H7 (cell line): ENCODE data around the gene SPATC1L. TPM values are rescaled to one million over a fixed set of nuclear protein-coding genes. Genes with fewer than 3 reads are reported as not detected.
"Not testable (repeated sequence)": the region's sequence is repeated elsewhere in the genome, so short reads cannot be mapped to it uniquely, and the experiment has no call there.

Source experiments
- DNase-seq: peaks from one replicate; pipeline ENCODE4 v3.0.0; 2012
- H3K27me3 ChIP-seq: 2 replicates; pipeline ENCODE4 v1.6.0; 2011; ENCODE audit warnings: mild to moderate bottlenecking, low read length; ENCODE audit not compliant: control insufficient read depth, insufficient read depth
- H3K36me3 ChIP-seq: replicated peaks from 2 replicates; pipeline ENCODE4 v1.5.1; 2011; ENCODE audit warnings: low read length; ENCODE audit not compliant: control insufficient read depth, insufficient read depth
- H3K4me3 ChIP-seq: 2 replicates; pipeline ENCODE4 v1.5.1; 2011; ENCODE audit warnings: low read depth, mild to moderate bottlenecking, control low read depth, low read length, moderate library complexity; ENCODE audit not compliant: insufficient read depth
- total RNA-seq: library from RNA; depleted of rRNA; stranded (reverse); fragments of >200 nt; shearing (Covaris generic); gene quantifications from 2 replicates; pipeline ENCODE4 v1.2.3, GENCODE V29; 2014; rRNA removed

Gene SPATC1L
- 35.5 and 41.5 TPM in 2 replicates for total RNA-seq

DNA sequence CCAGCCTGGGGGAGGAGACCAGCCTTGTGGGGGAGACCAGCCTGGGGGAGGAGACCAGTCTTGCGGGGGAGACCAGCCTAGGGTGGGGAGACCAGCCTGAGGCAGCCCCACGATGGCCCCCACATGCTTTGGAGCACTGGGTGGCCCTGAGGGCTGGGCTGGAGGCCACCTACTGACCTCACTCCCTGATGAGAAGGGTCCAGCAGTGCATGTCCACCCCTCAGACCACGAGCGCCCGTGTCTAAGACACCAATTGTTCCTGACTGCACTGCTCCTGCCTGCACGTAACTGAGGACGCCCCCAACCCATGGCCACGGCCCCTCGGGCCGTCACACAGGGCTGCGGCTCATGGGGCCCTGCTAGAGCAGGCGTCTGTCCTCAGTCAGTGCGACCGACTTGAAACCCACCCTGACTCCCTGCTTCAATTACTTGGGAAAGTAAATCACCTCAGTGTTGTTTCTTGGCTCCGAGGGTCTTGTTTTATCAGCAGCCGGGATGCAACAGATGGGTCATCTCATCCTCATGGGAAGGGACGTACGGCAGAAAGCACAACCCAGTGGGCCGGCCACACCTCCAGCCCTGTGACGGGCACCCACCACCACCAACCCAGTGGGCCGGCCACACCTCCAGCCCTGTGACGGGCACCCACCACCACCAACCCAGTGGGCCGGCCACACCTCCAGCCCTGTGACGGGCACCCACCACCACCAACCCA, at the start of gene SPATC1L:
TSS of gene SPATC1L (minus strand) at position 550 of the 715 bp plus-strand sequence. CDS start 1,643 bp downstream, outside the sequence.
- Histone ChIP-seq H3K36me3 (no peaks in the 10 kb centered on the region; the same call in 1 of the 2 replicates), H3K27me3 (no peaks in the 10 kb centered on the region), H3K4me3 (peak within 1 kb of the TSS; percentile 75)
- peak; percentile 94 for DNase-seq

DNA sequence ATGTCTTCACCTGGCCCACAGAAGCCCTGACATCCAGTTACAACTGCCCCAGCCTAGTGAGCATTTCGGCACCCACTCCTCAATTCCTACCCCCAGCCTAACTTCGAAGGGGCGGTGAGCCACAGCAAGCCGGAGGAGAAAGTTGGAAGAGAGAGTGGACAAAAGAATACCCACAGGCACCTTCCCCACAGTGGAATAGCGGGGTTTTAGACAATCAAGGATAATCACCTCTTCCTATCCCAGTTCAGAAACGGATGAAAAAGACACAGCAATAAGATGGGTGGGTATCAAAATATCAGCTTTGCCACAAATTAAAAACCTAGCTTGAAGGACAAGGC, 45.6 kb upstream of the SPATC1L start:
- no peak for DNase-seq
- H3K27me3 ChIP-seq = peaks cover 4% of the 10 kb centered on the region
- peaks cover 9% of the 10 kb centered on the region for H3K36me3 ChIP-seq

DNA sequence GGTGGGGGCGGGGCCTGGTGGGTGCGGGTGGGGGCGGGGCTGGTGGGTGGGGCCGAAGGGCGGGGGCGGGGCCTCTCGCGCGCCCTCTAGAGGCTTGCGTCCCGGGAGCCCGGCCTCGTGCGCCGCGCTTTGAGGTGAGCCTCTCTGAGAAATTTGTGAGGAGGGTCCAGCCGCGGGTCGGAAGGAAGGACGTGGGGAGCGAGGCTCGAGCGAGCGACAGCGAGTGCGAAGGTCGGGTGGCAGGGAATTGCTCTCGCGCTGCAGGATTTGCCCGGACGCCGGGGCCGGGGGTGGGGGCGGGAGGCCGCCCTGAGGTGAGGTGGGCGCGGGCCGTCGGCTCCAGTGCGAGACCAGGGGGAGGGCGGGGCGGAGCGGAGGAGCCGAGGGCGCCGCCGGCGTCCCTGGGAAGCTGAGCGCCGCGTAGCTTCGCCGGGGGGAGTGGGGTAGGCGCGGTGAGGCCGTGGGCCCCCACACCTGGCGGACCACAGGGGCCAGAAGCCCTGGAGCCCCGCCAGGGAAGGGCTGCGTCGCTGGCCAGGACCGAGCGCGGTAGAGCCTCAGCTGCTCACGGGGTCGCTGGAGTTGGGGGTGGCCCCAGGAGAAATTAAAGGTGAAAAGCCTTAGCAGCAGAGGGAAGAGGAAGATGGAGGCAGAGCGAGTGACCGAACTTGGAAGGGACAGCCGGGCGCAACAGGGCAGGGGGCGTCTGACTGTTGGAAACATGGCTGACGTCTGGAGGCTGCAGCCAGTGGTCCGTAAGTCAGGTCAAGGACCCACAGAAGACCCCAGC, 45.1 kb upstream of the SPATC1L start:
- H3K36me3 ChIP-seq = peaks cover 4% of the 10 kb centered on the region
- H3K27me3 ChIP-seq = peaks cover 4% of the 10 kb centered on the region
- peak; percentile 92 for DNase-seq
- peak overlapping the region; percentile 65 for H3K4me3 ChIP-seq

More for the DNA sequence above, 45.6 kb upstream of the SPATC1L start:
- peak overlapping the region; percentile 65 for H3K4me3 ChIP-seq

DNA sequence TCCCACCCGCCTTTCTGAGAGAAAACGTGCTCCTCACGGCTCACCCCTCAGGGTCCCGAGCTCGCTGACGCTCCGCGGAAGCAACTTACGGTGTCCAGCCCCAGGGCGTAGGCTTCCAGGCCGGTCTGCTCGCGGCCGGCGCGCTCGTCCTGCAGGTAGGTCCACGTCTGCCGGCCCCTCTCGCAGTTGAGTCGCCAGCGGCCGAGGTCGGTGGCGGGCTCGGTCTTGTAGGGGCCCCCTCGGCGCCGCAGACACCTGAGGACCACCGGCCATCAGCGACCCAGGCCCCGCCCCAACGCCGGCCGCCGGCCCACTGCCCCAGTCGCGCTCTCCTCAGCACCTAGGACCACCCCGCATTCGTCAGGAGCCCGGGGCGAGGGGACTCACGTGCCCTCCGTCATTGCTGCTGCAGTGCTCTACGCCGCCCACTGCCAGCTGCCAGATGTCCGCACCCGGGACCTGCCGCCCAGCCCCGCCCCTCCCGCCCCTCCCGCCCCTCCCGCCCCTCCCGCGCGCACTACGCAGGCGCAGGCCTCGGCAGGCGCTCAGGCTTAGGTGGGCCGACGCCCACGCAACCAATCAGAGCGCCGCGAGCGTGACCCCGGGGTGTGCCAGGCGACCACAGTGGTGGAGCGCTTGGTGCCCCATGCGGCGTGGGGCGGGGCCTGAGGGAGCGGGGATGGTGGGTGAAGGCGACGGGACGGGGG, 44.2 kb upstream of the SPATC1L start, which contains the start of gene LSS:
TSS of gene LSS (minus strand) at position 430 of the 707 bp plus-strand sequence. CDS start at position 401, 29 bp downstream.
- DNase-seq = peak; percentile 100
- H3K4me3 ChIP-seq = peak within 1 kb of the TSS; percentile 86
- H3K36me3 ChIP-seq = peaks cover 2% of the 10 kb centered on the region
- peaks cover 4% of the 10 kb centered on the region for H3K27me3 ChIP-seq

DNA sequence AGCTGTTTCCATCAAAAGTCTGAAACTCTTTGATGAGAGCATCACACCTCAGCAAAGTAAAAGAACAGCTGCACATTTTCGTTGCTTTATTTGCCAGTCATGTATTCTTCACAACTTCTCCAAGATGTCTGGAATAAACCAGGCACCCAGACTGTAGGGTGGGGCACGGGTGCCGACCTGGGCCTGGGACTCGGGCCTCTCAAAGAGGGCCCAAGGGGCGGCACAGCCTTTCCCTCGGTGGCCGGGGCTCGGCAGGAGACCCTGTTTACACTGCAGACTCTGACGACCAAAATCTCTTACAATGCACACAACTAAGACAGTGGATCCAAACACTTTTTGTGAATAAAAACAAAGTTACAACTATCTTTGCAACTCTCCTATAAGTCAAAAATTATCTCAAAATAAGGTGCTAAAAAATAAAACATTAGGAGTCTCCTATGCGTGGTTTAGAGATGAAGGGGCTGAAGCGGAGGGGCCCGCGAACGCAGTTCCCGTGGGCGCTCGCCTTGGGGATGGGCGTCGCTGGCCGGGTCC, 43.6 kb upstream of the SPATC1L start:
- Histone ChIP-seq H3K4me3 (peak overlapping the region; percentile 86), H3K27me3 (peaks cover 4% of the 10 kb centered on the region), H3K36me3 (peaks cover 2% of the 10 kb centered on the region)
- peak; percentile 64 for DNase-seq

DNA sequence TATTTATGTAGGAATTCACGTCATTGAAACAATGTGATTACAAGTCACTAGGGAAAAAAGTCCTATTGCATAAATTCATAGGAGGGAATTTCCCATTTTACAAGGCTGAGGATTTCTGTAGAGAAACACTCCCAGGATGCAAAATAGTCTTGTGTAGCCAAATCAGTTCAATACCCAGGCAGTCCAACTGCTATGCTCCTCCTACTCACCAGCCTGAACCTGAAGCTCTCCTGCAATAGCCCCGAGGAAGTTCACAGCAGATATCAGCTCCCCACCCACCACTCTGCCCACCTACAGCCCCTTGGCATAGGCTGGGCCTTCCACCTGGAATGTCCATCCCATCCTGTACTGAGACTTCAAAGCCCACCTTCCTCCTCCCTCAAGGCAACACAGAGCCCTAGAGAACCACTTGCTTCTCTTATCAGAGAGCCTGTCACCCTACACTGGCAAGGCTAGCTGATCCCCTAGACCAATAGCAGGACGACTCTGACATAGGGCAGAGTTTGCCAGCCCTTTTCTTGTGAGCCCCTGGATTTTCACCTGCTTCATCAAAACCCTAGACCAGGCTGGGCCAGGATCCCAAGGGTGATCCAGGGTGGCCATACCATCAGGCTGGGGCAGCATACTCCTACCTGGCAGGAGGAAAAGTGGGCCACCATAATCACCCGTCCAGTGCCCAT, 42.8 kb upstream of the SPATC1L start:
- H3K27me3 ChIP-seq = peaks cover 4% of the 10 kb centered on the region
- DNase-seq = peak; percentile 29
- H3K36me3 ChIP-seq = peaks cover 2% of the 10 kb centered on the region
- H3K4me3 ChIP-seq = peak overlapping the region; percentile 86; the same call in 1 of the 2 replicates

DNA sequence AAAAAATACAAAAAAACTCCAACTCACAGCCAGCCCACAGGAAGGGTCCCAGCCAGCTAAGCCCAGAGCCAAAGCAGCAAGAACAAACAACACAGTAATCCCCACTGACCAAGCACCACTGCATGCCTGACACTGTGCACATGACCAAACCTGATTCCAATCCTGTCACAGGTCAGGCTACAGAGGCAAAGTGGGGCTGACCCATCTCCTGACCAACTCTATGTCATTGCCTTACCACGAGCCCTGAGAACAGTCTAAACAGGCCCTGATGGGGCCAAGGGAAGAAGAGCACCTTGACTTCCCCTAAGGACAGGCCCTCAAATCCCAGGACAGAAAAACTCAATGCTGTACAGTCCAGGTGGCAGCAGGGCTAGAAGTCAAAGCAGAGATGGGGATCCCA, 41.9 kb upstream of the SPATC1L start:
- H3K4me3 ChIP-seq = no peak overlapping the region
- DNase-seq = no peak
- peaks cover 4% of the 10 kb centered on the region for H3K27me3 ChIP-seq

DNA sequence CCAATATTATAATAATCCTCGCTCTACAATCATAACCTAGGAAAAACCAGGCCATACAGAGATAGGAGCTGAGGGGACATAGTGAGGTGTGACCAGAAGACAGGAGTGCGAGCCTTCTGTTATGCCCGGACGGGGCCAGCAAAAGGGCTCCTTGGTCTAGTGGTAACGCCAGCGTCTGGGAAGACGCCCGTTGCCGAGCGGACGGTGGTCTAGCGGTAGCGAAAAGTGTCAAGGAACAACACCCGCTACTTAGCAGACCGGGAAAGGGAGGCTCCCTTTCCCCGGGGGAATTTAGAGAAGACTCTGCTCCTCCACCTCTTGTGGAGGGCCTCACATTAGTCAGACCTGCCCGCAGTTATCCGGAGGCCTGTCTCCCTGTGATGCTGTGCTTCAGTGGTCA, 39.4 kb upstream of the SPATC1L start:
- H3K27me3 ChIP-seq, H3K4me3 ChIP-seq, DNase-seq, H3K36me3 ChIP-seq: not testable (repeated sequence)

More for the DNA sequence above, 41.9 kb upstream of the SPATC1L start:
- H3K36me3 ChIP-seq = peaks cover 3% of the 10 kb centered on the region

DNA sequence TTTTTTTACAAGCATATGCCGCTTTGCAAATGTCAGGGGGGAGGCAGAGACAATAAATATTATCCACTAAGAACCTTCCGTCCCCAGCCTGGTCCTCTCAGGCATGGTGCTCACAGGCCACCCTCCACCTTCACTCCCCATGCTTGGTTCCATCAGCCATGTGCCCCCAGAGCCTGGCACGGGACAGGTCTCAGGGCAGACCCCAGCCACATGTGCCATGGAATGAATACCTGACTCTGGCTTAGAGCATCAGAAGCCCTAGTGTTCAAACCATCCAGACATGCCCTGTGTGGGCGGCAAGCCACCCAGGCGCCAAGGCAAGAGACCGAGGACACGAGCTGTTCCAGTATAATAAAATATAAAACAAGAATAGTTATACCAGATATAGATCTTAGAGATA, 39.0 kb upstream of the SPATC1L start:
- Histone ChIP-seq H3K36me3 (peaks cover 4% of the 10 kb centered on the region), H3K4me3 (no peak overlapping the region), H3K27me3 (no peaks in the 10 kb centered on the region)
- DNase-seq = no peak

DNA sequence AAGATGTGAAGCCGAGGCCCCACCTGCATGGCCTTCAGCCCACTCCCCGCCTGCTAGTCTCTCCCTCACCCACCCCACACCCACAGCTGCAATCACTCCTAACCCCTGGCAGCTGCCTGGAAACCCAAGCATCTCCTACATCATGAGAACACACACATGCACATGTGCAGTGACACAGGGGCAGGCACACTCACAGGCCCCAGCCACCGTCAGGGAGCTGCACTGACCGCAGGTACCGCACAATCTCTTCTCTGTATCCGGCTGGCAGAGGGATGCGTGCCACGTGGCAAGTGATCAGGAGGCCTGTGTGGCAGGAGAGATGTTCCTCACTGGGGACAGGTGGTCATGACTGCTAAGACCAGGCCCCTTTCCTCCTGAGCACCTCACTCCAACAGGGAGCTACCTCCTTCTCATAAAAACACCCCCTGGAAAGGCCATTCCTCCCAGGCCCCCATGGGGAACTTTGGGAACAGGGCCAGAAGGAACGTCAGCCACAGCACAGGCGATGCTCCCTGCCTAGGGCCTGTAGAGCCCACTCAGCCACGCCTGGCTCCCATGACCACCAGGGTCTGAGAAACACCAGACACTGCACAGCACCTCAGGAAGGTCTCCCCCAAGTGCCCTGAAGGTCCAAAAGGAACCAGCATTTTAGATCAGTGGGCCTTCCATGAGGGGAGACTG, 38.3 kb upstream of the SPATC1L start:
- Histone ChIP-seq H3K4me3 (no peak overlapping the region), H3K27me3 (no peaks in the 10 kb centered on the region), H3K36me3 (peaks cover 4% of the 10 kb centered on the region)
- no peak for DNase-seq

DNA sequence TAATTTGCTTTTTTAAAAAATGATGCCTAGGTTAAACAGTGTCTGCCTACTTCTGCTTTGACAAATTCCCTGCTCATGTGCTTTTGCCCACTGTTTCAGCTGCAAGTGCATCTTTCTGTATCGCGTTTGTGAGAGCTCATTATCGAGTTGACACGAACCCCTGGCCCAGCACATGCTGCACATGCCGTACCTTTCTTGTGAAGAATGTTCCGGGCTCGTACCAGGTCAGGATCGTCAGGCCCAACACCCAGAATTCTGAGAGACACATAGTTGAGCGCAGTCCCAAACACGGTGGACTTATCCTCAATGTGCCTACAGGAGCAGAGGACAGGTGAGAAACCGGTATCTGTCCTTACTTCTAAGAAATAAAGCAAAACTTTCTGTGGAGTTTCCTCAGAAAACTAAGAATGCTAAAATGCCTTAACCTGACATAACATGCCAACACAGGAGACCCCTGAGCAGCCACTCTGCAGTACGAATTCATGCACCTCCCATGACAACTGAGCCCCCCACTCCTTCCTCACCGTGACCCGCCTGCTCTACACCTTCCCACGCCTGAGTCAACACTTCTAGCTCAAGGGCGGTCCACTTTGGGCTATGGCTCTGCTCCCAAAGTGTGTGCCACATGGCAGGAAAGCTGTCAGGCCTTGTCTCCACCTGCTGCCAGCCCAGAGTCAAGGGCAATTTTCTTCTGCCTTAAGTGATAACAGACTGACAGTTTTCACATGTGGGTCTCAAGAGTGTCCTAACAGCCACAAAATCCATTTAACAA, 37.6 kb upstream of the SPATC1L start:
- no peak for DNase-seq
- no peaks in the 10 kb centered on the region for H3K27me3 ChIP-seq
- no peak overlapping the region for H3K4me3 ChIP-seq
- peaks cover 4% of the 10 kb centered on the region for H3K36me3 ChIP-seq

DNA sequence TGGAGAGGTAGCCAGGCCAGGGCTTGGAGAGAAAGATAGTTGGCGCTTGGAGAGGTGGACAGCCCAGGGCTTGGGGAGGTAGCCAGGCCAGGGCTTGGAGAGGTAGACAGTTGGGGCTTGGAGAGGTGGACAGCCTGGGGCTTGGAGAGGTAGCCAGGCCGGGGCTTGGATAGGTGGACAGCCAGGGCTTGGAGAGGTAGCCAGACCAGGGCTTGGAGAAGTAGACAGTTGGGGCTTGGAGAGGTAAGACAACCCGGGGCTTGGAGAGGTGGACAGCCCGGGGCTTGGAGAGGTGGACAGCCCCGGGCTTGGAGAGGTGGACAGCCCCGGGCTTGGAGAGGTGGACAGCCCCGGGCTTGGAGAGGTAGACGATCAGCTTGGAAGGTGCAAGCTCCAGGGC, 36.6 kb upstream of the SPATC1L start:
- H3K27me3 ChIP-seq = no peaks in the 10 kb centered on the region
- DNase-seq = no peak
- H3K4me3 ChIP-seq = no peak overlapping the region
- H3K36me3 ChIP-seq = peaks cover 4% of the 10 kb centered on the region

DNA sequence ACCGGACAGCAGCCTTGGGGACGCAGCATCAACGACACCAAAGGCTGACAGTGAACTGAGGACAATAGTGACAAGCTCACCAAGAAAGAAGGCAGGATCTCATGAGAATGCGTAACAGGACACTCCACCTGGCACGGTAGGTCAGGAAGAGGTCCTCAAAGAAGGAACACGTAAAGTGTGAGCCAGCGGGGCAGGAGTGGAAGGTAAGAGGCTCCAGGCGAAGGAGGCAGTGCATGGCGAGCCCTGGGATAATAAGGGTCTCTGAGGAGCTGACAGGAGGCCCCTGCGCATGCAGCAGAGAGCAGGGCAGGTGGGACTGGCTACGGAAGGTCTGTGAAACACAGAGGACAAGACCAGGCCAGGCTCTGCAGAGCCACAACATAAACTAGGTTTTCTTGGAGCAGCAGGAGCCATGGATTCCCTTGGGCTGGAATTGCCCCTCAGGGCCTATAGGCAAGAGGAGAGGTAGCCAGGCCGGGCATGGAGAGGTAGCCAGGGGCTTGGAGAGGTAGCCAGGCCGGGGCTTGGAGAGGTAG, 36.1 kb upstream of the SPATC1L start:
- Histone ChIP-seq H3K27me3 (no peaks in the 10 kb centered on the region), H3K36me3 (peaks cover 4% of the 10 kb centered on the region), H3K4me3 (no peak overlapping the region)
- no peak for DNase-seq
